ENCODE results near the gene CYP1B1.

The CYP1B1 gene

DNA sequence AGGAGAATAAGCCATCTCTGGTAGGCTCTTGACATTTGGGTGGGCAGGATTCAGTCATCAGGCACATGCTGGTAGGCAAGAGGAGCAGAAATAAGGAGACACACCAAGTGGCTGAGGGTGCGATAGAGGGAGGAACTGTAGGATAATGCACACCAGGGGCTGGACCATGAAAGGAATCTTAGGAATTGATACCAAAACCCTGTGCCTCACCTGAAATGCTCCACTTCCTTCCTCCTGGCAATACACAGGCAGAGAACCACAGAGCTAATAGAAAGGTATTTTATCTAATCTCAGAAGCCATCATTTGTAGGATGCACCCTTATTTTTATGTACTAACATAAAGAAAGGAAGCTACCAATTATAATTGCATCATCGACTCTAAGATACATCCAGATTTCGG, 4.4 kb upstream of the CYP1B1 start:
- H3K4me2 ChIP-seq (ENCODE audit: low read depth, low read length) = no peak overlapping the region
- TF ChIP-seq EZH2phosphoT487 (IDR thresholded peaks at IDR 0.05; ENCODE audit: low read length) = no peak
- TF ChIP-seq, protein P1, sequence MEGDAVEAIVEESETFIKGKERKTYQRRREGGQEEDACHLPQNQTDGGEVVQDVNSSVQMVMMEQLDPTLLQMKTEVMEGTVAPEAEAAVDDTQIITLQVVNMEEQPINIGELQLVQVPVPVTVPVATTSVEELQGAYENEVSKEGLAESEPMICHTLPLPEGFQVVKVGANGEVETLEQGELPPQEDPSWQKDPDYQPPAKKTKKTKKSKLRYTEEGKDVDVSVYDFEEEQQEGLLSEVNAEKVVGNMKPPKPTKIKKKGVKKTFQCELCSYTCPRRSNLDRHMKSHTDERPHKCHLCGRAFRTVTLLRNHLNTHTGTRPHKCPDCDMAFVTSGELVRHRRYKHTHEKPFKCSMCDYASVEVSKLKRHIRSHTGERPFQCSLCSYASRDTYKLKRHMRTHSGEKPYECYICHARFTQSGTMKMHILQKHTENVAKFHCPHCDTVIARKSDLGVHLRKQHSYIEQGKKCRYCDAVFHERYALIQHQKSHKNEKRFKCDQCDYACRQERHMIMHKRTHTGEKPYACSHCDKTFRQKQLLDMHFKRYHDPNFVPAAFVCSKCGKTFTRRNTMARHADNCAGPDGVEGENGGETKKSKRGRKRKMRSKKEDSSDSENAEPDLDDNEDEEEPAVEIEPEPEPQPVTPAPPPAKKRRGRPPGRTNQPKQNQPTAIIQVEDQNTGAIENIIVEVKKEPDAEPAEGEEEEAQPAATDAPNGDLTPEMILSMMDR (IDR thresholded peaks at IDR 0.05; ENCODE audit: low read length) = no peak
- TF ChIP-seq EZH2 (optimal IDR thresholded peaks at IDR 0.05; ENCODE audit: low read depth, low read length) = no peak

DNA sequence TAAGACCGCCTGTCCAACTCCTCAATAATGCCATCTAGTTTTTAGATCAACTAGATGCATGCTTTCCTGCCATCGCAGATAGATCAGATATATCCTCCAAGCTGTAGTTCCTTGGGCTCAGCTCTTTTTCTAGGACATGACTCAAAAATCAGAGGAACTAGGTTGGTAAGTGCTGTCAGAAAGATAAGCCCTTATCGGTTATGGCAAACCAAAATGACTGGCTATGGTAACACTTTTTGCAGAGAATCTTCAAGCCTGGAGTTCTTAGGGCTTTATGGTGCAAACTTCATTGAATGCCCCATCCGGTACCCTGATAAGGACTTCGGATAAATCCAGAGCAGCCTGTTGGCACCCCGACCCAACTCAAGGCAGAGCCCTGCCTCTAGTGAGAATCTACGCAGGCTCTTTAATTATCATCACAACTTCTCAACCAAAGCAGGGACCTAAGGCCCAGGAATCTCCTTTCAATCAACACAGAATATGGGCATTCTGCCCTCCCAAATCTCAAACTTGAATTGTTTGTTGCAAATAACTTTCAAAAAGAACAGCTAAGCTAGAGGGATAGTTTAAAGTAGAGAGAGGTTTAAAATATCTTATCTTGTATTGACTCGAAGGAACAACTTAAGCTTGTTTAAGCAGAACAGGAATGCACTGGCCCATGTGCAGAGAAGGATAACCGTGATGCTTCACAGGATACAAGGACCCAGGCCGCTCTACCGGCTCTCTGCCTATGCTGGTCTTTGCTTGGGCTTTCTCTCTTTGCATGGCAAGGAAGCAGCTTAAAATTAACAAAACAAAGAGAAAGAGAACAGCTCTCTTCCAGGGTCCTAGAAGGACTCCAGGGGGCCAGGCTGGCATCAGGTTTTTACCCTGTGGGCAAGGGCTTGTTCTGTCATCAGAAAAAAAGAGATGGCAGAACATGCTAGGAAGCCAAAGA, 3.4 kb upstream of the CYP1B1 start:
- H2AFZ ChIP-seq (ENCODE audit: low read length) = no peak overlapping the region
- no peaks in the 10 kb centered on the region for H3K27me3 ChIP-seq (replicated peaks; ENCODE audit: insufficient read depth, low read length)
- no peaks in the 10 kb centered on the region for H4K20me1 ChIP-seq (ENCODE audit: insufficient read depth, low read length)
- no peaks in the 10 kb centered on the region for H3K79me2 ChIP-seq (ENCODE audit: low read length)
- no peaks in the 10 kb centered on the region for H3K9me3 ChIP-seq (replicated peaks; ENCODE audit: insufficient read depth, low read length)
- H3F3A ChIP-seq (ENCODE audit: insufficient read depth, low read length) = no peaks in the 10 kb centered on the region; the same call in 1 of the 2 replicates
- no peak overlapping the region for H3K9ac ChIP-seq (ENCODE audit: low read length)
- H3K4me1 ChIP-seq (ENCODE audit: low read length) = no peaks in the 10 kb centered on the region
- no peaks in the 10 kb centered on the region for H3K36me3 ChIP-seq (replicated peaks; ENCODE audit: insufficient read depth, low read length)
- no peaks in the 10 kb centered on the region for H3K9me2 ChIP-seq (replicated peaks; ENCODE audit: insufficient read depth, low read length)
- no peak for DNase-seq
- H3K4me2 ChIP-seq (ENCODE audit: low read depth, low read length) = no peak overlapping the region
- H3K27ac ChIP-seq (ENCODE audit: low read length) = no peak overlapping the region
- TF ChIP-seq EZH2phosphoT487 (IDR thresholded peaks at IDR 0.05; ENCODE audit: low read length) (no peak), EZH2 (optimal IDR thresholded peaks at IDR 0.05; ENCODE audit: low read depth, low read length) (no peak)
- TF ChIP-seq, protein P1 (IDR thresholded peaks at IDR 0.05; ENCODE audit: low read length) = no peak
- no peak overlapping the region for H3K4me3 ChIP-seq (ENCODE audit: low read length)

More for the DNA sequence above, 4.4 kb upstream of the CYP1B1 start:
- H3K4me1 ChIP-seq (ENCODE audit: low read length) = no peaks in the 10 kb centered on the region
- no peaks in the 10 kb centered on the region for H3K9me2 ChIP-seq (replicated peaks; ENCODE audit: insufficient read depth, low read length)
- H3K4me3 ChIP-seq (ENCODE audit: low read length) = no peak overlapping the region
- no peak overlapping the region for H3K27ac ChIP-seq (ENCODE audit: low read length)
- H3F3A ChIP-seq (ENCODE audit: insufficient read depth, low read length) = no peaks in the 10 kb centered on the region; the same call in 1 of the 2 replicates
- H3K9ac ChIP-seq (ENCODE audit: low read length) = no peak overlapping the region
- H3K36me3 ChIP-seq (replicated peaks; ENCODE audit: insufficient read depth, low read length) = no peaks in the 10 kb centered on the region
- H3K9me3 ChIP-seq (replicated peaks; ENCODE audit: insufficient read depth, low read length) = no peaks in the 10 kb centered on the region
- H3K27me3 ChIP-seq (replicated peaks; ENCODE audit: insufficient read depth, low read length) = no peaks in the 10 kb centered on the region
- no peaks in the 10 kb centered on the region for H4K20me1 ChIP-seq (ENCODE audit: insufficient read depth, low read length)
- no peaks in the 10 kb centered on the region for H3K79me2 ChIP-seq (ENCODE audit: low read length)
- no peak for DNase-seq
- no peak overlapping the region for H2AFZ ChIP-seq (ENCODE audit: low read length)

DNA sequence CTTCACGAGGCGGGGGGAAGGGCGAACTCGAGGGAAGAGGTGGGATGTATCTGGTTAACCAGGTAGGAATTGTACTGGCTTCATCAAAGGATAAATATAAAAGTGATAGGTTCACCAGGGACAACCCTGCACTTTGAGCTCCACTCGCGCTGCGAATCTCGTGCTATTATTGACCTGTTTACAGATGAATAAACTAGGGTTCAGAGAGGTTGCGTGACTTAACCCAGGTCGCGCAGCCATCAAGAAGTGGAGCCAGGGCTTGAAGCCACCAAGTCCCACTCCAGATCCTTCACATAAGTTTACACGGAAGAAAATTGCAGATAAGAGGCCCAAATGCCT, 1.4 kb upstream of the CYP1B1 start:
- Histone ChIP-seq H3K4me2 (ENCODE audit: low read depth, low read length) (peak overlapping the region; percentile 96), H3K27me3 (replicated peaks; ENCODE audit: insufficient read depth, low read length) (no peaks in the 10 kb centered on the region), H3F3A (ENCODE audit: insufficient read depth, low read length) (no peaks in the 10 kb centered on the region; the same call in 1 of the 2 replicates), H3K4me1 (ENCODE audit: low read length) (no peaks in the 10 kb centered on the region), H3K27ac (ENCODE audit: low read length) (peak overlapping the region; percentile 23; the same call in 1 of the 2 replicates), H3K36me3 (replicated peaks; ENCODE audit: insufficient read depth, low read length) (no peaks in the 10 kb centered on the region), H3K4me3 (ENCODE audit: low read length) (peak overlapping the region; percentile 76), H3K9me2 (replicated peaks; ENCODE audit: insufficient read depth, low read length) (no peaks in the 10 kb centered on the region), H3K9ac (ENCODE audit: low read length) (peak overlapping the region; percentile 42), H4K20me1 (ENCODE audit: insufficient read depth, low read length) (no peaks in the 10 kb centered on the region), H3K79me2 (ENCODE audit: low read length) (no peaks in the 10 kb centered on the region), H3K9me3 (replicated peaks; ENCODE audit: insufficient read depth, low read length) (no peaks in the 10 kb centered on the region), H2AFZ (ENCODE audit: low read length) (peak overlapping the region; percentile 76)
- DNase-seq = no peak
- TF ChIP-seq EZH2phosphoT487 (IDR thresholded peaks at IDR 0.05; ENCODE audit: low read length) = no peak
